ENCODE results near the gene CNTN1.

DNA sequence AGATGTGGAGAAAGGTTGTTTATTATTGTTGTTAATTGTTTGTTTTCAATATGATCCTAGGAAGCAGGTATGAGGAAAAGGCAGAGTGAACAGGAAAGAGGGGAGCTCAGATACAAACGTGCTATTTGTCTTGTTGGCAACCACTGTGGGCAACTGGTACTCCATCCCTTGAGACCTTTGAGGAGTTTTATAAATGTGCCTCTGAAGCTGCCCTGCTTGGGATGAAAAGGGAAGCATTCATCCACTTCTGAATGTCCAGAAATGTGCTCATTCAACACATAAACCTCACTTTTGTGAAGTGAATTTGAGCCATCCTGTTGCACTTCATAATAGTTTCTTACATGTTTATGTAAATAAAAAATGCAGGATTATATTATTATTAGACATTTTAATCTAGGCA lies 331.6 kb downstream of the CNTN1 start:
- no peak for TF ChIP-seq CTCF (IDR thresholded peaks at IDR 0.05)
- TF ChIP-seq EZH2 (IDR thresholded peaks at IDR 0.05; ENCODE audit: borderline replicate concordance, insufficient read depth, low read depth, low read length, poor library complexity, severe bottlenecking) = no peak
